Smooth muscle cell (in vitro differentiated cells): ENCODE results near the gene RDH8. TPM values are rescaled to one million over a fixed set of nuclear protein-coding genes. Genes with fewer than 3 reads are reported as not detected.

ENCODE experiments used
- DNase-seq: peaks from one replicate; lab custom pipeline; 2025; ENCODE audit not compliant: unreplicated experiment; lab: John Stamatoyannopoulos, UW
- H2AFZ ChIP-seq: fragments of 200-600 bp; sonication (generic); 2 replicates; pipeline ENCODE4 v1.6.0; 2016; ENCODE audit warnings: antibody characterized with exemption, low read depth, mild to moderate bottlenecking
- H3F3A ChIP-seq: fragments of 200-600 bp; sonication (generic); 2 replicates; pipeline ENCODE4 v1.6.0; 2017; ENCODE audit warnings: antibody characterized with exemption, low read depth
- H3K27ac ChIP-seq: fragments of 200-600 bp; sonication (generic); 2 replicates; pipeline ENCODE4 v1.5.1; 2016; ENCODE audit warnings: low read depth, mild to moderate bottlenecking
- H3K27me3 ChIP-seq: fragments of 200-600 bp; sonication (generic); 2 replicates; pipeline ENCODE4 v1.6.1; 2016; ENCODE audit warnings: low read depth, mild to moderate bottlenecking
- H3K36me3 ChIP-seq: fragments of 200-600 bp; sonication (generic); 2 replicates; pipeline ENCODE4 v1.5.1; 2016; ENCODE audit warnings: low read depth
- H3K4me1 ChIP-seq: fragments of 200-600 bp; sonication (generic); 2 replicates; pipeline ENCODE4 v1.5.1; 2016; ENCODE audit warnings: low read depth
- H3K4me2 ChIP-seq: fragments of 200-600 bp; sonication (generic); 2 replicates; pipeline ENCODE4 v1.6.0; 2016; ENCODE audit warnings: mild to moderate bottlenecking
- H3K4me3 ChIP-seq: fragments of 200-600 bp; sonication (generic); 2 replicates; pipeline ENCODE4 v1.5.1; 2016; ENCODE audit warnings: mild to moderate bottlenecking
- H3K79me2 ChIP-seq: fragments of 200-600 bp; sonication (generic); 2 replicates; pipeline ENCODE4 v1.6.0; 2016; ENCODE audit warnings: low read depth, mild to moderate bottlenecking
- H3K9ac ChIP-seq: fragments of 200-600 bp; sonication (generic); 2 replicates; pipeline ENCODE4 v1.6.0; 2016; ENCODE audit warnings: low read depth
- H3K9me3 ChIP-seq: fragments of 200-600 bp; sonication (generic); replicated peaks from 2 replicates; pipeline ENCODE4 v1.5.1; 2016; ENCODE audit warnings: low read depth
- H4K20me1 ChIP-seq: fragments of 200-600 bp; sonication (generic); 2 replicates; pipeline ENCODE4 v1.6.0; 2016; ENCODE audit warnings: low read depth
- WGBS: methylation state at CpG from one replicate; pipeline ENCODE4 v1.1.7; 2016; ENCODE audit warnings: low lambda C conversion rate; 5-methylcytosine and 5-hydroxymethylcytosine counted together
- polyA plus RNA-seq: library from polyadenylated mRNA; unstranded; fragments of >200 nt; fragmentation: Nextera tagmentation; extraction: Ambion mirVana; gene quantifications from 2 replicates; pipeline ENCODE4 v1.2.1, GENCODE V29; 2016
- total RNA-seq: library from RNA; depleted of rRNA; stranded (reverse); fragments of >200 nt; gene quantifications from 2 replicates; pipeline ENCODE4 v1.2.3, GENCODE V29; 2014
- TF ChIP-seq, protein P1 (sequence below): fragments of 200-600 bp; sonication (generic); IDR thresholded peaks from 2 replicates; pipeline ENCODE4 v1.5.1; 2017; ENCODE audit warnings: borderline replicate concordance, mild to moderate bottlenecking, antibody characterized with exemption; ENCODE audit not compliant: insufficient read depth, poor library complexity, severe bottlenecking

The RDH8 gene
- total and polyA plus RNA-seq, 2 experiments from 2014 or later: not detected

DNA sequence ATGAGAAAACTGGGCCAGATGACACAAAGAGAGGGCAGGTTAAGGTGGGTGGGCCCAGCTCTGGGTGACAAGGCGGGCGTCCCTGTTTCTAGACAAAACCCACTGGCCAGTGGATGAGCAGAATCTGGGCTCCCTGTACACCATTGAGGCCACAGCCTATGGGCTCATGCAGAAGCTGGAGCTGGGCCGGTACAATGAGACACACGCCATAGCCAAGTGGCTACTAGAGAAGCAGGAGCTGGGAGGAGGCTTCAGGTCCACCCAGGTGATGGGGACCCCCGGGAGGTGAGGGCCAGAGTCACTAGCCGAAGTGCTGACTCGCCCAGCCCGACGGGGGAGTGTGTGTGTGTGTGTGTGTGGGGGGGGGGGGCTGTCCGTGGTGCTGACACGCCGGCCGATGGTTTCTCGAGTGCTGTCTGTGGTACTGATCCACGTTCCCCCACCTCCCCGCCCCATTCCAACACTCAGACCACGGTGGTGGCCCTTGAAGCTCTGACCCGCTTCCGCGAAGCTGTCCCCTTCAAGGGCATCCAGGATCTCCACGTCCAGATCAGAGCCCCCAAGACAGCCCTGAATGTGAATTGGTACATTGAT, 48.5 kb downstream of the RDH8 start:
- Histone ChIP-seq H3K27ac (no peak overlapping the region), H3K4me1 (no peaks in the 10 kb centered on the region), H3K27me3 (peaks cover 3% of the 10 kb centered on the region), H3K4me2 (no peak overlapping the region), H3F3A (no peaks in the 10 kb centered on the region), H4K20me1 (no peaks in the 10 kb centered on the region), H3K9me3 (no peaks in the 10 kb centered on the region), H3K9ac (no peak overlapping the region), H2AFZ (no peak overlapping the region), H3K79me2 (no peaks in the 10 kb centered on the region), H3K36me3 (no peaks in the 10 kb centered on the region), H3K4me3 (no peak overlapping the region)
- 38% methylated on average over 18 of the region's 21 CpGs for WGBS
- TF ChIP-seq, protein P1, sequence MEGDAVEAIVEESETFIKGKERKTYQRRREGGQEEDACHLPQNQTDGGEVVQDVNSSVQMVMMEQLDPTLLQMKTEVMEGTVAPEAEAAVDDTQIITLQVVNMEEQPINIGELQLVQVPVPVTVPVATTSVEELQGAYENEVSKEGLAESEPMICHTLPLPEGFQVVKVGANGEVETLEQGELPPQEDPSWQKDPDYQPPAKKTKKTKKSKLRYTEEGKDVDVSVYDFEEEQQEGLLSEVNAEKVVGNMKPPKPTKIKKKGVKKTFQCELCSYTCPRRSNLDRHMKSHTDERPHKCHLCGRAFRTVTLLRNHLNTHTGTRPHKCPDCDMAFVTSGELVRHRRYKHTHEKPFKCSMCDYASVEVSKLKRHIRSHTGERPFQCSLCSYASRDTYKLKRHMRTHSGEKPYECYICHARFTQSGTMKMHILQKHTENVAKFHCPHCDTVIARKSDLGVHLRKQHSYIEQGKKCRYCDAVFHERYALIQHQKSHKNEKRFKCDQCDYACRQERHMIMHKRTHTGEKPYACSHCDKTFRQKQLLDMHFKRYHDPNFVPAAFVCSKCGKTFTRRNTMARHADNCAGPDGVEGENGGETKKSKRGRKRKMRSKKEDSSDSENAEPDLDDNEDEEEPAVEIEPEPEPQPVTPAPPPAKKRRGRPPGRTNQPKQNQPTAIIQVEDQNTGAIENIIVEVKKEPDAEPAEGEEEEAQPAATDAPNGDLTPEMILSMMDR: no peak
- DNase-seq: no peak

DNA sequence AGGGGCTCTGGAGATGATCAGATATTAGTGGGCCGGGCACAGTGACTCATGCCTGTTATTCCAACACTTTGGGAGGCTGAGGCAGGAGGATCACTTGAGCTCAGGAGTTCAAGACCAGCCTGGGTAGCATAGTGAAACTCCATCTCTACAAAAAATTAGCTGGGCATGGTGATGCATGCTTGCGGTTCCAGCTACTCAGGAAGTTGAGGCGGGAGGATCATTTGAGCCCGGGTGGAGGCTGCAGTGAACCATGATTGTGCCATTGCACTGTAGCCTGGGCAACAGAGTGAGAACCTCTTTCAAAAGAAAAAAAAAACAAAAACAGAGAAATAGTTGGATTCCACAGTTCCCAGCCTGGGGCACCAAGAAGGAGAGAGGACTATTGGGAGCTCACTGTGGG, 54.9 kb downstream of the RDH8 start:
- H3F3A ChIP-seq: no peaks in the 10 kb centered on the region
- DNase-seq: no peak
- 88% methylated on average over 4 of the region's 4 CpGs for WGBS

DNA sequence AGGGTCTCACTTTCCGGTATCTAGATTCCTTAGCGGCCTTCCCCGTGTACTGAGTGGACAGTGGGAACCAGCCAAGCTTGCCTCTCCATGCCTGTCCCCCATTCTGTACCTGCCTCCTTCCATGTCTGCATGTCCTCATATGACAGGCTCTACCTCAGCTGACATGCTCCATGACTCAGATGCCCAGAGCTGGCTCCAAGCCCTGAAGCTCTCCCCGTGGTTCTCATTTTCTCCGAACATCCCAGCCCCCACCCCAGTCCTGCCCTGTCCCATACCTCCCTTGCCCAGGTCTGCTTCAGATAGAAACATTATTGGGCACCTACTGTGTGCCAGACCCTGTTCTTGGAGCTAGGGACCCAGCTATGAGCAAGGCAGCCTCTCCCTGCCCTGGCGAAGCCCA, 55.8 kb downstream of the RDH8 start:
- TF ChIP-seq, protein P1: no peak
- no peaks in the 10 kb centered on the region for H3K27me3 ChIP-seq
- WGBS: 75% methylated on average over 6 of the region's 6 CpGs
- H3K4me1 ChIP-seq: no peaks in the 10 kb centered on the region
- H4K20me1 ChIP-seq: no peaks in the 10 kb centered on the region
- H3K9ac ChIP-seq: no peak overlapping the region
- DNase-seq: no peak
- H3K27ac ChIP-seq: no peak overlapping the region
- H3K79me2 ChIP-seq: no peaks in the 10 kb centered on the region
- H3K9me3 ChIP-seq: no peaks in the 10 kb centered on the region
- H3K36me3 ChIP-seq: no peaks in the 10 kb centered on the region
- H2AFZ ChIP-seq: no peak overlapping the region
- no peak overlapping the region for H3K4me3 ChIP-seq
- no peak overlapping the region for H3K4me2 ChIP-seq
- no peaks in the 10 kb centered on the region for H3F3A ChIP-seq

More for the DNA sequence above, 54.9 kb downstream of the RDH8 start:
- Histone ChIP-seq H3K27me3 (no peaks in the 10 kb centered on the region), H3K4me1 (no peaks in the 10 kb centered on the region), H3K9me3 (no peaks in the 10 kb centered on the region), H3K79me2 (no peaks in the 10 kb centered on the region), H3K4me3 (no peak overlapping the region), H3K4me2 (no peak overlapping the region), H3K9ac (no peak overlapping the region), H4K20me1 (no peaks in the 10 kb centered on the region), H2AFZ (no peak overlapping the region), H3K27ac (no peak overlapping the region), H3K36me3 (no peaks in the 10 kb centered on the region)
- TF ChIP-seq, protein P1: no peak

DNA sequence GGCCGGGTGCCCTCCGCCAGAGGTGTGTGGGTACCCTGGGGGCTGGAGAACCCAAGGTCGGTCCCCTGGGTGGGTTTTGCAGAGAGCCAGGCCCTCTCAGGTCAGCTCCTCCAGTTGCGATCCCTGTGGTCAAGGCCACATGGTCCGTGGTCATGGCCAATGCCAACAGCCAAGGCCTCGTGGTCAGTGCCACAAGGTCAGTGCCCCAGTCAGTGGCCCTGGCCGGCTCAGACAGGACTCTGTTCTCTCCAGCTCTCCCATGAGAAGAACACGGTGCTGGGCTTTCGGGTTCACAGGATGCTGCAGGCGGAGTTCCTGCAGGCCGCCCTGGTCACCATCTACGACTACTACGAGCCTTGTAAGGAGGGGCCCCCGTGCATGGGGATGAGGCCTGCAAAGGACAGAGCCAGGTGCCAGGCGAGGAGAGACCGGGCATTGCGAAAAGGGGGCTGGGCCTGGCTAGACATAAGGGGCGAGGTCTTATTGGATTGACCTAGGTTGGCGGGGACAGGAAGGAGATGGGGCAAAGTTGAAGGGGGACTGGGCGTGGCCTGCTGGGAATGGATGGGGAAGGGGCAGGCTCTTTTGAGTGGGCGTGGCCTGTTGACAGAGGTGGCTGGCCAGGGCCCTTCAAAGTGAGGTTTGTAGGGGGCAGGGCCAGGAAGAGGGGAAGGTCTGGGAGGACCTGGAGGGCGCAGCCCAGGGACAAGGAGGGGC, 57.6 kb downstream of the RDH8 start:
- no peak overlapping the region for H2AFZ ChIP-seq
- no peak overlapping the region for H3K4me2 ChIP-seq
- no peak overlapping the region for H3K27ac ChIP-seq
- no peaks in the 10 kb centered on the region for H3K4me1 ChIP-seq
- H3K27me3 ChIP-seq: no peaks in the 10 kb centered on the region
- H3K9me3 ChIP-seq: no peaks in the 10 kb centered on the region
- H3F3A ChIP-seq: no peaks in the 10 kb centered on the region
- H4K20me1 ChIP-seq: no peaks in the 10 kb centered on the region
- no peak overlapping the region for H3K9ac ChIP-seq
- H3K4me3 ChIP-seq: no peak overlapping the region
- TF ChIP-seq, protein P1: no peak
- WGBS: 85% methylated on average over 22 of the region's 22 CpGs
- H3K79me2 ChIP-seq: no peaks in the 10 kb centered on the region
- no peaks in the 10 kb centered on the region for H3K36me3 ChIP-seq
- DNase-seq: no peak
